Lower leg skin (tissue), 4 donors: ENCODE measurements around the gene CCDC158. TPM values are rescaled to one million over a fixed set of nuclear protein-coding genes. Genes with fewer than 3 reads are reported as not detected.

ENCODE experiments used
- DNase-seq, 2 donors: peaks; one replicate each; pipeline ENCODE4 v3.0.0-alpha.2; 2019; ENCODE audit warnings: low spot score in 2 of 2
- H3K4me3 ChIP-seq: fragments of 200-600 bp; sonication (generic); 2 replicates; pipeline ENCODE4 v1.5.1; 2017; ENCODE audit warnings: mild to moderate bottlenecking, low read depth; ENCODE audit not compliant: poor library complexity, severe bottlenecking
- CTCF ChIP-seq, 3 donors: fragments of 450-650 bp; IDR thresholded peaks; one replicate each; pipeline ENCODE4 v1.5.1; 2016; ENCODE audit warnings: antibody characterized with exemption in 3 of 3, mild to moderate bottlenecking in 3 of 3, moderate library complexity in 2 of 3
- POLR2A ChIP-seq, 2 donors: fragments of 450-650 bp; IDR thresholded peaks; one replicate each; pipeline ENCODE4 v1.6.1; 2016 to 2017; ENCODE audit warnings: antibody characterized with exemption in 2 of 2, mild to moderate bottlenecking in 1 of 2, moderate library complexity in 1 of 2
- WGBS, 2 donors: methylation state at CpG; one replicate each; pipeline ENCODE4 v1.1.5; 2018; 5-methylcytosine and 5-hydroxymethylcytosine counted together
- intact Hi-C: fragments of 100-400 bp; cut with DNase I; formaldehyde crosslinking; loops from one replicate; pipeline ENCODE4 v1.15.0; 2023; ENCODE audit warnings: low total_unique reads
- total RNA-seq, 4 donors: library from RNA; depleted of rRNA; stranded (reverse); fragments of >200 nt; gene quantifications; one replicate each; pipeline ENCODE4 v1.1.0, GENCODE V29; 2016

CCDC158 gene
- total RNA-seq = under 1 TPM in 3 of 4 donors, not detected in 1; 0.19 to 0.36 (median 0.22) TPM

GRCh38 chr4:76420762-76421581, at the start of gene CCDC158:
CCDC158 (minus strand) TSS chr4:76421141; CDS start chr4:76403207, 17,934 bp downstream.
- intact Hi-C loops = no loop called here
- TF ChIP-seq POLR2A (IDR thresholded peaks at IDR 0.05) (no peak), CTCF (IDR thresholded peaks at IDR 0.05) (no peak)
- peak within 1 kb of the TSS; percentile 27 for H3K4me3 ChIP-seq
- 8 to 11% methylated on average over 43 to 54 of the region's 79 CpGs for WGBS, 2 donors
- DNase-seq = no peak

GRCh38 chr4:76470532-76470931, 49.6 kb upstream of the CCDC158 start:
- WGBS, 2 donors = 77 to 78% methylated on average over 1 of the region's 1 CpG
- intact Hi-C loops = no loop called here
- no peak for TF ChIP-seq CTCF (IDR thresholded peaks at IDR 0.05)
- no peak for TF ChIP-seq POLR2A (IDR thresholded peaks at IDR 0.05)

GRCh38 chr4:76470064-76470463, 49.1 kb upstream of the CCDC158 start:
- no peak for DNase-seq
- no peak overlapping the region for H3K4me3 ChIP-seq
- no peak for TF ChIP-seq POLR2A (IDR thresholded peaks at IDR 0.05)
- no peak for TF ChIP-seq CTCF (IDR thresholded peaks at IDR 0.05)
- intact Hi-C loops = no loop called here

More at GRCh38 chr4:76470532-76470931, 49.6 kb upstream of the CCDC158 start:
- no peak overlapping the region for H3K4me3 ChIP-seq
- no peak for DNase-seq

GRCh38 chr4:76463568-76463967, 42.6 kb upstream of the CCDC158 start:
- DNase-seq = no peak
- intact Hi-C loops = no loop called here
- no peak for TF ChIP-seq CTCF (IDR thresholded peaks at IDR 0.05)
- no peak for TF ChIP-seq POLR2A (IDR thresholded peaks at IDR 0.05)
- no peak overlapping the region for H3K4me3 ChIP-seq
- WGBS, 2 donors = 94% methylated on average over 2 of the region's 2 CpGs

GRCh38 chr4:76459291-76459723, 38.4 kb upstream of the CCDC158 start:
- WGBS, 2 donors = 58 to 65% methylated on average over 11 of the region's 11 CpGs
- no peak overlapping the region for H3K4me3 ChIP-seq
- DNase-seq = no peak
- no peak for TF ChIP-seq CTCF (IDR thresholded peaks at IDR 0.05)
- no peak for TF ChIP-seq POLR2A (IDR thresholded peaks at IDR 0.05)
- intact Hi-C loops = no loop called here
